Keratinocyte (primary cell): Measurements from ENCODE around the gene CCNO. TPM values are rescaled to one million over a fixed set of nuclear protein-coding genes. Genes with fewer than 3 reads are reported as not detected.

Experiments
- DNase-seq: peaks from one replicate; pipeline ENCODE4 v3.0.0-alpha.2; 2011; ENCODE audit warnings: low read depth, missing footprints, low spot score
- FAIRE-seq: peaks from 2 replicates; lab custom pipeline; 2011; peaks lifted over from hg19 to GRCh38; lab: Jason Lieb, UNC
- H2AFZ ChIP-seq: 2 replicates; pipeline ENCODE4 v1.6.0; 2012; ENCODE audit warnings: low read length, control low read depth, inconsistent platforms; ENCODE audit not compliant: control insufficient read depth
- H3K27ac ChIP-seq: 2 replicates; pipeline ENCODE4 v1.5.1; 2011; ENCODE audit warnings: low read length; ENCODE audit not compliant: control insufficient read depth, insufficient read depth
- H3K27me3 ChIP-seq: 3 replicates; pipeline ENCODE4 v1.6.0; 2011; ENCODE audit warnings: low read length; ENCODE audit not compliant: control insufficient read depth, insufficient read depth; ENCODE audit errors: extremely low read depth
- H3K36me3 ChIP-seq, 2 experiments: 2 replicates in 1 of 2; 3 replicates in 1 of 2; pipeline ENCODE4 v1.5.1; 2011; ENCODE audit warnings: low read length in 2 of 2, mild to moderate bottlenecking in 1 of 2; ENCODE audit not compliant: control insufficient read depth in 2 of 2, insufficient read depth in 2 of 2; ENCODE audit errors: extremely low read depth in 1 of 2
- H3K4me1 ChIP-seq: 3 replicates; pipeline ENCODE4 v1.5.1; 2011; ENCODE audit warnings: low read length; ENCODE audit not compliant: control insufficient read depth, insufficient read depth; ENCODE audit errors: extremely low read depth
- H3K4me2 ChIP-seq: 3 replicates; pipeline ENCODE4 v1.6.0; 2011; ENCODE audit warnings: low read depth, low read length; ENCODE audit not compliant: control insufficient read depth, insufficient read depth; ENCODE audit errors: extremely low read depth
- H3K4me3 ChIP-seq, 3 experiments: fragments of 200-600 bp in 1 of 3; sonication (generic) in 1 of 3; 2 replicates in 2 of 3; 3 replicates in 1 of 3; pipeline ENCODE4 v1.5.1; 2011 to 2016; ENCODE audit warnings: low read length in 3 of 3, mild to moderate bottlenecking in 3 of 3, control low read depth in 2 of 3, inconsistent platforms in 1 of 3, low read depth in 1 of 3, mixed read lengths in 1 of 3, mixed run types in 1 of 3, moderate library complexity in 1 of 3; ENCODE audit not compliant: control insufficient read depth in 2 of 3, insufficient read depth in 2 of 3; ENCODE audit errors: extremely low read depth in 1 of 3
- H3K79me2 ChIP-seq: 2 replicates; pipeline ENCODE4 v1.6.0; 2012; ENCODE audit warnings: low read length; ENCODE audit not compliant: control insufficient read depth, insufficient read depth
- H3K9ac ChIP-seq: 3 replicates; pipeline ENCODE4 v1.6.0; 2011; ENCODE audit warnings: low read length; ENCODE audit not compliant: control insufficient read depth, insufficient read depth; ENCODE audit errors: extremely low read depth
- H3K9me1 ChIP-seq: 3 replicates; pipeline ENCODE4 v1.6.0; 2011; ENCODE audit warnings: low read length; ENCODE audit not compliant: control insufficient read depth, insufficient read depth; ENCODE audit errors: extremely low read depth
- H3K9me3 ChIP-seq: 2 replicates; pipeline ENCODE4 v1.5.1; 2012; ENCODE audit warnings: low read depth, low read length; ENCODE audit not compliant: control insufficient read depth
- H4K20me1 ChIP-seq: 3 replicates; pipeline ENCODE4 v1.6.0; 2011; ENCODE audit warnings: low read length; ENCODE audit not compliant: control insufficient read depth, insufficient read depth; ENCODE audit errors: extremely low read depth
- CTCF ChIP-seq, 3 experiments: IDR thresholded peaks in 1 of 3; conservative IDR thresholded peaks in 1 of 3; optimal IDR thresholded peaks in 1 of 3; 2 replicates in 2 of 3; 3 replicates in 1 of 3; pipeline versions ENCODE3 to v1.5.1; 2011; ENCODE audit warnings: low read length in 3 of 3, mild to moderate bottlenecking in 3 of 3, moderate library complexity in 2 of 3, control low read depth in 1 of 3, inconsistent platforms in 1 of 3; ENCODE audit not compliant: insufficient read depth in 2 of 3; ENCODE audit errors: extremely low read depth in 1 of 3
- EZH2 ChIP-seq: IDR thresholded peaks from one replicate; pipeline ENCODE4 v1.6.1; 2012; ENCODE audit warnings: inconsistent platforms, mild to moderate bottlenecking, low read length, moderate library complexity
- dilution Hi-C: fragments of 300-500 bp; cut with MboI; formaldehyde crosslinking; loops from one replicate; pipeline ENCODE4 v1.7.0; 2020; ENCODE audit warnings: low sequenced_read_pairs; ENCODE audit not compliant: extremely low pct_ligation_motif_present
- polyA plus RNA-seq, 5 experiments: library from polyadenylated mRNA; depleted of rRNA in 3 of 5; stranded (reverse) in 3 of 5; stranded (forward) in 1 of 5; unstranded in 1 of 5; fragments of >200 nt; gene quantifications; 1 replicate in 1 of 5; 2 replicates in 3 of 5; 3 replicates in 1 of 5; pipeline versions ENCODE4 v1.2.1 to v1.2.3, GENCODE V29; 2011 to 2012; ENCODE audit warnings: missing spikeins in 2 of 5, low read depth in 1 of 5, low replicate concordance in 1 of 5

Gene CCNO
- polyA plus RNA-seq, 1 donor (not counting 4 experiments of a cell fraction or from before 2014, with no cell fraction given): 0.42 TPM

- FAIRE-seq (no peak), DNase-seq (no peak)
- dilution Hi-C loops: no loop called here
- H3K79me2 ChIP-seq: no peaks in the 10 kb centered on the region
- no peak overlapping the region for H3K4me3 ChIP-seq
- no peak overlapping the region for H3K9ac ChIP-seq
- no peaks in the 10 kb centered on the region for H4K20me1 ChIP-seq
- no peak overlapping the region for H2AFZ ChIP-seq
- TF ChIP-seq CTCF (optimal IDR thresholded peaks at IDR 0.05 in 1 of 3, IDR thresholded peaks at IDR 0.05 in 1 of 3, conservative IDR thresholded peaks at IDR 0.05 in 1 of 3; ENCODE audit: extremely low read depth in 1 of 3, insufficient read depth in 2 of 3, low read length in 3 of 3) (peak in 1 of 3 experiments; percentile 35), EZH2 (no peak)
- peaks cover 2% of the 10 kb centered on the region for H3K9me3 ChIP-seq
- H3K27me3 ChIP-seq: peaks cover 36% of the 10 kb centered on the region
- H3K4me2 ChIP-seq: no peak overlapping the region
- peaks cover 8% of the 10 kb centered on the region for H3K4me1 ChIP-seq
- no peaks in the 10 kb centered on the region for H3K9me1 ChIP-seq
- H3K36me3 ChIP-seq: no peaks in the 10 kb centered on the region
- no peak overlapping the region for H3K27ac ChIP-seq
Observed at GRCh38 chr5:55218967-55219366, 14.4 kb downstream of the CCNO start.

- FAIRE-seq (no peak), DNase-seq (no peak)
- H3K4me3 ChIP-seq: no peak overlapping the region
- no peak overlapping the region for H2AFZ ChIP-seq
- H3K9me1 ChIP-seq: no peaks in the 10 kb centered on the region
- no peaks in the 10 kb centered on the region for H3K27me3 ChIP-seq
- no peak overlapping the region for H3K27ac ChIP-seq
- no peak overlapping the region for H3K9ac ChIP-seq
- TF ChIP-seq CTCF (optimal IDR thresholded peaks at IDR 0.05 in 1 of 3, IDR thresholded peaks at IDR 0.05 in 1 of 3, conservative IDR thresholded peaks at IDR 0.05 in 1 of 3; ENCODE audit: extremely low read depth in 1 of 3, insufficient read depth in 2 of 3, low read length in 3 of 3): no peak
- no peak for TF ChIP-seq EZH2
- dilution Hi-C loops: no loop called here
- H4K20me1 ChIP-seq: no peaks in the 10 kb centered on the region
- no peaks in the 10 kb centered on the region for H3K4me1 ChIP-seq
- H3K36me3 ChIP-seq: no peaks in the 10 kb centered on the region
- no peaks in the 10 kb centered on the region for H3K9me3 ChIP-seq
- no peak overlapping the region for H3K4me2 ChIP-seq
- no peaks in the 10 kb centered on the region for H3K79me2 ChIP-seq
Observed at GRCh38 chr5:55211184-55211874, 22.1 kb downstream of the CCNO start.
